OCI-M2 (cell line): ENCODE results near the gene KRTAP5-2.
"Not testable (repeated sequence)": the region's sequence is repeated elsewhere in the genome, so short reads cannot be mapped to it uniquely, and the experiment has no call there.

Source experiments
- DNase-seq: peaks from one replicate; lab custom pipeline; 2025; ENCODE audit not compliant: unreplicated experiment; lab: John Stamatoyannopoulos, UW

Gene KRTAP5-2

DNA sequence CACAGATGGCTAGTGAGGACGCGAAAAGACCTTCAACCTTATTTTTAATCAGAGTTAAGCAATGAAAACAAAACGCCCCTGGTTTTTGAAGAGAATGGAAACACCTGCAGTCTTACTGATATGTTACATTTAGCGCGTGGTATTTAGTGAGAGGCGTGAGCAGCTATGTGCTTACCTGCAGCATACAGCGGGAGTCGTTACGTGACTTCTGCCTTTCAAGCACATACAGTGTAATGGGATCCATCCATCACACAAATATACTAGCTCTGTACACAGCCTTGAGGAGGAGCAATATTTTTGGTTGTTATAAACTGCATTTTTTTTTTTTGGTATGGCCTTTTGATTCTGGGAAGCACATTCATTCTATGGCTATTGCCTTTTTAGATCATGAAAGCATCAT, 5.5 kb downstream of the KRTAP5-2 start:
- DNase-seq: no peak

DNA sequence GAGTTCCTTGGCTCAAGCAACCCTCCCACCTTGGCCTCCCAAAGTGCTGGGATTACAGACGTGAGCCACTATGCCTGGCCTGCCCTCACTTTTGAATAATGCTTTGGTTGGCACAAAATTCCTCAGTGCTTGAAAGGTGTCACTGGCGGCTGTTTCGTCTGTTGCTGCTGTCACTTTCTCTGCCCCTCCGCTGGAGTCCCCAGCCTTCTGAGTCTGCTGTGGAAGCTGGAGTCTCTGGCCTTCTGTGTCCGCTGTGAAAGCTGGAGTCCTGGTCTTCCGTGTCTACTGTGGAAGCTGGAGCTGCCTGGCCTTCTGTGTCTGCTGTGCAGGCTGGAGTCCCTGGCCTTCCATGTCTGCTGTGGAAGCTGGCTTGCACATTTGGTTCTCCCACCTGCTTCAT, 8.1 kb downstream of the KRTAP5-2 start:
- DNase-seq: no peak

DNA sequence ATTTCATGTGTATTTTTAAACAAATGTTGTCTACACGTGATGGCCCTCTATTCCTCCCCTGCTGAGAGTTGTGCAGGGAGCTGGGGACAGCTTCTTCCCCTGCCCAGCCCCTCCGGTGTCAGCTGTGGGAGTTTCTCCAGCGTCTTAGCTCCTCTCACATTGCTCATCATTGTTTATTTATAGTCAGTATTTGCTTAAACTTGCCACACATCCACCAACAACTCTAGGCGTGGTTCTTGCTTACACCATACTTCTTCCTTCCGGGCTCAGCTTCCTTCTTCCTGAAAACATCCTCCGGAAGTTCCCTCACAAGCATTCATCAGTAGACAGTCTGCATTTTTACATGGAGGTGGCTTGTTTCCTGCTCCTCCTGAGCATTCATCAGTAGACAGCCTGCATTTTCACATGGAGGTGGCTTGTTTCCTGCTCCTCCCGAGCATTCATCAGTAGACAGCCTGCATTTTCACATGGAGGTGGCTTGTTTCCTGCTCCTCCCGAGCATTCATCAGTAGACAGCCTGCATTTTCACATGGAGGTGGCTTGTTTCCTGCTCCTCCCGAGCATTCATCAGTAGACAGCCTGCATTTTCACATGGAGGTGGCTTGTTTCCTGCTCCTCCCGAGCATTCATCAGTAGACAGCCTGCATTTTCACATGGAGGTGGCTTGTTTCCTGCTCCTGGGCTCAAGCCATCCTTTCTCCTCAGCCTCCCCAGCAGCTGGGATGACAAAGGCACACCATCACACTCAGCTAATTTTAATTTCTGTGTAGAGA, 8.7 kb downstream of the KRTAP5-2 start:
- not testable (repeated sequence) for DNase-seq

GRCh38 chr11:1586699-1587098, 11.4 kb downstream of the KRTAP5-2 start:
- no peak for DNase-seq

GRCh38 chr11:1584661-1585370, 13.3 kb downstream of the KRTAP5-2 start, which contains the start of gene KRTAP5-1:
TSS of gene KRTAP5-1 (minus strand) at chr11:1585283. CDS start at chr11:1585249, 34 bp downstream.
- not testable (repeated sequence) for DNase-seq

- DNase-seq: not testable (repeated sequence)
These were observed 15.2 kb downstream of the KRTAP5-2 start for GRCh38 chr11:1582909-1583308.

GRCh38 chr11:1581976-1582375, 16.1 kb downstream of the KRTAP5-2 start:
- no peak for DNase-seq

GRCh38 chr11:1576825-1577224, 21.3 kb downstream of the KRTAP5-2 start:
- no peak for DNase-seq

- not testable (repeated sequence) for DNase-seq
These were observed 22.3 kb downstream of the KRTAP5-2 start for GRCh38 chr11:1575756-1576155.

DNA sequence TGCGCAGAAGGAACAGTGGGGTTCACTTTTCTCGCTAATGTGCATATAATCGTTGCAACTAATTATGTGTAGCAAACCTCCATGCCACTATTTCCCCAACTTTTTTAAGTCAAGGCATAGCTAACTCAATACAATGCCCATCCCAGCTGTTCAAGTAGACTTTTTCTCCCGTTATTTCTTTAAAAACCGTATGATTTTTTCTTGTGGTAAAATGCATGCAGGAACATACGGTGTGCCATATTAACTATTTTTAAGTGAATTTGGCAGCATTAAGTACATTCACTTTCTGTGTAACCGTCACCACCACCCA, 23.2 kb downstream of the KRTAP5-2 start:
- no peak for DNase-seq

DNA sequence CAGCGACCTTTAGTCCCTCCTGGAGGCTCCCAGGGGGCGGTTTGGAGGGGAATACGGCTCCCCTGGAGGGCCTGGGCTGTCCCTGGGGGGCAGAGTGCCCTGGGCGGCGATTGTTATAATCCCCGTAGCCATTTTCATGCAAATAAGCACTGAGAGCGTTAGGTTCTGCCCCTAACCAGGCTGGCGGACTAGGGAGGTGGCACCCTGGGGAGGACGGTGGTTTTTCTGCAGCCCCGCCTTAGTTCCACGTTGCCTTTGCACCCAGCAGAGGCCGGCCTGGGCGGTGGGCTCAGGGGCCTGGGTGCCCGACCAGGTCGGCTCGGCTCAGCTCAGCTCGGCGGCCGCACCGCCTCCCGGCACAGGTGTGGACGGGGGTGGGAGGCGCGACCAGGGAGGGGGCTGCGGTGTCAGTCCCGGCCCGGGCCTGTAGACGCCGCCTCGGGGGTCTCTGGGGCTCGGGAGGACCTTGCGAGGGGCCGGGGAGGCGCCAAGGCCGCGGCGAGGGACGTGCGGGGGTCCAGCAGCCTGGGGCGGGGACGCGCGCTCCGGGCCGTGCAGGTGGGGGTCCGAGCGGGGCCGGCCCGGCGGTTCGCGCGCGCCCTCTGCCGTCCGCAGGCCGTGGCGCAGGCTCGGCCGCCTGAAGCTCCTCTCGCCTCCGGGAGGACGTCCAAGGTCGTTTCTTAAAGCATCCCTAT, 23.7 kb downstream of the KRTAP5-2 start:
- DNase-seq: no peak

DNA sequence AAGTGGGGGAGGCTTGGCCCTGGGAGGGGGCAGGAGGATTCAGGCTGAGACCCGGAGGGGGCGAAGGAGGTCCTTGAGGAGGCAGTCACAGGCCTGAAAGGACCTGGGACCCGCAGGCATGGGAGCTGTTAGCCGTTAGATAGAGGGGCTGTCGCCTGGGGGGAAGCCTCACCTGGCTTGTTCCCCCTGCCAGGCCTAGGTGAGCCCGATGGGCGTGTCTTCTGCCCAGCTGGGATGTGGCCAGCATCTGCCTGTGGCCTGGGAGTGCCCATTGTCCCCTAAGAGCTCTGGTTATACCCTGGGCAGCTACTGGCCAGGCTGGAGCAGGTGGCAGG, 24.2 kb downstream of the KRTAP5-2 start:
- DNase-seq: no peak

DNA sequence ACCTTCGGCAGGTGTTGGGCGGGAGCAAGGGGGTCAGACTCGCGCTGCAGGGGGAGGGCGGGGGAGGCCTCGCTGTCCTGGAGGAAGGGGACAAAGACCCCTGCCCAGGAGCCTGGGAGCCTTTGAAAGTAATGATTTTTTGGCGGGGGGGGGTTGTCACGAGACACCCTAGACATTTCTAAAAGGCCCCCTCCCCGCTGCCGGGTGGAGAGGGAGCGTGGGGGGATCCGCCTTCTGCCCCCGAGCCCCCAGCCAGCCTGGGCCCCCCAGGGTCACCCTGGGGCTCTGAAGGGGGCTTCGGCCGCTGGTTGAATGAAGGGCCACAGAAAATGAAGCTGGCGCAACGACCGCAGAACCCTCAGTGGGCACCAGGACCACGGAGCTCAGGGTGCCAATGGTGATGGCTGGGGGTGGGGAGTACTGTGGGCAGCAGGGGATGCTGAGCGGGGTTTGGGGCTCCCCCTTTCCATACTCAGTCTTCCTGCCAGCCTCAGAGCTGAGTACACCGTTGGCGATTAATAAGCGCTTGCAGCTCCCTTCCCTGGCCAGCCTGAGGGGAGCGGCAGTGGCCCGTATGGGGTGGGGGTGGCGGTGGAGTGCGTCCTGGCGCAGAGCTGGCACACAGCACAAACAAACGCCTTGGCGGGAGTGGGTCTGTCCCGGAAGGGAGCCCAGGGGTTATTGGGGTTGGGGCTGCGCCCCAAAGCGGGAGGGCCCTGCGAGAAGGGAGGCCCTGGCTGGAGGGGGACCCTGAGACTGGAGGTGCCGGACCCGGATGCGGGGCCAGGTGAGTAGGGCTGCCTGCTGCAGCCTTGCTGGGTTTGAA, 24.8 kb downstream of the KRTAP5-2 start:
- DNase-seq: no peak

GRCh38 chr11:1572197-1573076, 25.7 kb downstream of the KRTAP5-2 start, which contains the start of gene DUSP8:
TSS of gene DUSP8 (minus strand) at chr11:1572271. CDS start at chr11:1565826, 6,445 bp downstream.
- DNase-seq: no peak

- DNase-seq: no peak
These were observed 26.3 kb downstream of the KRTAP5-2 start for GRCh38 chr11:1571760-1572196.

DNA sequence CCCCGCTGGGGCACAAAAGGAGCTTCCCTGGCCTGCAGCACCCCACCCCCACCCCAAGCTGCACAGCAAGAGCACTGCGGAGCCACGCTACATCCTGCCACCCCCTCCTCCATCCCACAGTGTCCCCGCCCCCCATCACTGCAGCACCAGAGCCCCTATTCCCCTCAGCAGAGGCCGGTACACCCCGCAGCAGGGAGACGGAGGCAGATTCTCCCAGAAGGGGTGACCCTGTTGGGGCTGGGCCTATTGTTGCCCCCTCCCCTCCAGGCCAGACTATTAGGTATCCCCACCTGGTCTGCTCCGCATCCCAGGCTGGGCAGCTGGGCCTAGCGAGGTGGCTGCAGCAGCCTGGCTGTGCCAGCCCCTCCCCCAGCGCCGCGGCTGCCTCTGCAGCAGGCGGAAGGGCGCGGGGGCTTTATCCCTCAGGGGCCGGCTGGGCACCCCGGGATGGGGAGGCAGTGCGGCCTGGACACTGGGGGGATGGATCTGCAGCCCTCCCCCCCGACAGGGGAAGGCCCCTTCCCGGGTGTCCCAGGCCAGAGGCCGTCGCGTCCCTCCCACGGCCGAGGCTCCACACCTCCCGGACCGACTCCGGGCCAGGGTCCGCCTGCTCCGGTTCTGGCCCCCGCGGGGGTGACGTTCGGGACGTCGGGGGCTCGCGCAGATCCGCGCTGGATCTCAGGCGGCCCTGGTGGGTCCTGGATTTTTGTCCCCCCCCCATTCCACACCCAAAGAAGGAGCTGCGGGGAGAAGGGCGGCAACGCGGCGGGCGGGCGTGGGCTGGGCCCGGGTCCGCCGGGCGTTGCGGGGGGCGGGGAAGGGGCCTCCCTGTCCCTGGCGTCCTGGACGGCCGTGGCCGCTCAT, 27.0 kb downstream of the KRTAP5-2 start:
- no peak for DNase-seq

GRCh38 chr11:1570531-1570895, 27.6 kb downstream of the KRTAP5-2 start:
- DNase-seq: no peak

DNA sequence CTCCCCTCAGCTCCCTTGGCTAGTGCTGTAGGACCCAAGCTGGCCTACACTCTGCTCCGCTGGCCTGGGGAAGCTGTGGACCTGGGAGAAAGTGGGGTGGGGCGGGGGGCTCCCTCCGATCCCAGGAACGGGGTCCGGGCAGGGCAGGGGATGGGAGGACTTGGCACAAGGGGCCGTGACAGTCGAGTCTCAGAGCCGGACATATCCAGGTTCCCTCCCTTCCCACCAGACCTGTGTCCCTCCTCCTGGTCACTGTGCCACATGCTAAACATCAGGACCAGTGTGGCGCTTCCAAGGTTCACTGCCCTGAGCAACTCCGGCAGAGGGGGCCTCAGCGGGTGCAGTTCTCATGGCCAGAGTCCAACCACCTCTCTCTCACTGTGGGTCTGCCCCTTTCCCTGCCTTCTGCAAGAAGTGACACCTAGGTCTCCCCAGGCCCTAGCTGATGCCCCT, 28.1 kb downstream of the KRTAP5-2 start:
- DNase-seq: no peak

DNA sequence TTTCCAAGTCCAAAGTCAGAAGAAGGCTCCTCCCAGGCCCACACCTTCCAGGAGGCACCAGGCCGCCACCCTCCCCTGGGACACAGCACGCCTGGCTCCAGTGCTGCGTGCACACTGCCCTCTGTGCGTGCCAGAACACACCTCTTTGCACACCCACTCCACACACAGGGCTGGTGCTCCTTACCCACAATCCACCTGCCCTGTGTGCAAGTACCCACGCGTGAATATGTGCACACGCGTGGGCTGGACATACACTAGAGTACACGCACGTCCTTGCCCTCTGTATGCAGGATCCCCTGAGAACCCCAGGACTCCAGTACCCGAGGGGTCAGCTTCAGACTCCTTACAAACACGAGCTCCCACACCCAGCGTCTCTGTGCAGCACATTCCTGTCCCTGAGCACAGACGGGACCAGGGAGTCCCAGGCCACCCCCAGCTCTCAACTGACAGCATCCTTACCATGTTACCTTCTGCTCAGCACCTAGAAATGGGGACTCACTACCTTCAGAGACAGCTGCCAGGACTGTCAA, 28.8 kb downstream of the KRTAP5-2 start:
- no peak for DNase-seq
